SK-N-SH (cell line): Measurements from ENCODE around the gene COL23A1. TPM values are rescaled to one million over a fixed set of nuclear protein-coding genes. Genes with fewer than 3 reads are reported as not detected.

ENCODE experiments used
- CTCF ChIA-PET: fragments of 300-600, 350-600 bp; formaldehyde crosslinking; extraction: SDS; loops from one replicate; lab custom pipeline; 2021; lab: Yijun Ruan, JAX
- POLR2A ChIA-PET: fragments of 350-600 bp; sonication (Branson Sonifier 250); formaldehyde crosslinking; extraction: SDS; loops from one replicate; lab custom pipeline; 2020; ENCODE audit warnings: antibody characterized with exemption, inconsistent platforms; lab: Yijun Ruan, JAX
- DNase-seq: peaks from one replicate; pipeline ENCODE4 v3.0.0; 2012
- H2AFZ ChIP-seq: fragments of 200-600 bp; sonication (generic); 2 replicates; pipeline ENCODE4 v1.8.1; 2016; ENCODE audit warnings: antibody characterized with exemption, mild to moderate bottlenecking, low read depth
- H3F3A ChIP-seq: fragments of 200-600 bp; sonication (generic); replicated peaks from 2 replicates; pipeline ENCODE3; 2016; ENCODE audit warnings: antibody characterized with exemption, mild to moderate bottlenecking; ENCODE audit not compliant: insufficient read depth
- H3K27ac ChIP-seq, 2 experiments: fragments of 200-500 bp in 1 of 2; fragments of 200-600 bp in 1 of 2; sonication (Bioruptor generic) in 1 of 2; sonication (generic), shearing (Covaris generic) in 1 of 2; 2 replicates each; pipeline versions ENCODE4 v1.5.1 to v1.6.1; 2014 to 2016; ENCODE audit warnings: low read depth in 2 of 2, inconsistent platforms in 1 of 2, low read length in 1 of 2, mild to moderate bottlenecking in 1 of 2, mixed read lengths in 1 of 2
- H3K27me3 ChIP-seq: fragments of 200-600 bp; sonication (generic), shearing (Covaris generic); 2 replicates; pipeline ENCODE4 v1.6.1; 2016; ENCODE audit warnings: mixed run types; ENCODE audit not compliant: insufficient read depth
- H3K36me3 ChIP-seq, 2 experiments: fragments of 200-500 bp in 1 of 2; fragments of 200-600 bp in 1 of 2; sonication (Bioruptor generic) in 1 of 2; sonication (generic) in 1 of 2; replicated peaks in 1 of 2; 2 replicates each; pipeline versions ENCODE3 to v1.5.1; 2014 to 2016; ENCODE audit warnings: low read length in 1 of 2, mild to moderate bottlenecking in 1 of 2; ENCODE audit not compliant: insufficient read depth in 2 of 2, control insufficient read depth in 1 of 2
- H3K4me1 ChIP-seq, 2 experiments: fragments of 200-500 bp in 1 of 2; fragments of 200-600 bp in 1 of 2; sonication (Bioruptor generic) in 1 of 2; sonication (generic), shearing (Covaris generic) in 1 of 2; 2 replicates each; pipeline versions ENCODE4 v1.5.1 to v1.6.1; 2014 to 2016; ENCODE audit warnings: low read depth in 1 of 2, low read length in 1 of 2, mixed run types in 1 of 2; ENCODE audit not compliant: insufficient read depth in 2 of 2, control insufficient read depth in 1 of 2
- H3K4me2 ChIP-seq: fragments of 200-600 bp; sonication (generic), shearing (Covaris generic); 2 replicates; pipeline ENCODE4 v1.6.1; 2017; ENCODE audit warnings: mixed run types
- H3K4me3 ChIP-seq, 2 experiments: fragments of 200-500 bp in 1 of 2; fragments of 200-600 bp in 1 of 2; sonication (Bioruptor generic) in 1 of 2; sonication (generic), shearing (Covaris generic) in 1 of 2; 2 replicates each; pipeline versions ENCODE4 v1.5.1 to v1.8.1; 2014 to 2016; ENCODE audit warnings: low read depth in 2 of 2, inconsistent platforms in 1 of 2, low read length in 1 of 2, mild to moderate bottlenecking in 1 of 2, mixed read lengths in 1 of 2, moderate library complexity in 1 of 2
- H3K79me2 ChIP-seq: fragments of 200-600 bp; sonication (generic); 2 replicates; pipeline ENCODE4 v1.8.1; 2017; ENCODE audit warnings: mild to moderate bottlenecking; ENCODE audit not compliant: insufficient read depth
- H3K9ac ChIP-seq: fragments of 200-600 bp; sonication (generic); 2 replicates; pipeline ENCODE4 v1.6.1; 2017; ENCODE audit warnings: mixed run types
- H3K9me2 ChIP-seq: fragments of 200-600 bp; sonication (generic); 2 replicates; pipeline ENCODE4 v1.6.1; 2017; ENCODE audit warnings: mixed run types
- H3K9me3 ChIP-seq: fragments of 200-600 bp; sonication (generic); 2 replicates; pipeline ENCODE4 v1.6.1; 2017; ENCODE audit warnings: mixed run types, mild to moderate bottlenecking, moderate library complexity
- H4K20me1 ChIP-seq: fragments of 200-600 bp; sonication (generic); 2 replicates; pipeline ENCODE4 v1.6.1; 2017; ENCODE audit warnings: mild to moderate bottlenecking, mixed run types; ENCODE audit not compliant: insufficient read depth
- CHD2 ChIP-seq: fragments of 150-350 bp; IDR thresholded peaks from 2 replicates; pipeline ENCODE4 v1.6.1; 2018; ENCODE audit warnings: low read length; ENCODE audit not compliant: partially characterized antibody
- CTCF ChIP-seq: fragments of 200-600 bp; sonication (generic); IDR thresholded peaks from 2 replicates; pipeline ENCODE4 v1.6.1; 2017; ENCODE audit warnings: antibody characterized with exemption, mild to moderate bottlenecking, moderate library complexity
- EZH2phosphoT487 ChIP-seq: fragments of 200-600 bp; sonication (generic); IDR thresholded peaks from 2 replicates; pipeline ENCODE4 v1.6.1; 2017; ENCODE audit warnings: low read depth, mixed run types, mild to moderate bottlenecking, antibody characterized with exemption, moderate library complexity, borderline replicate concordance
- FOXJ3 ChIP-seq: sonication (generic); formaldehyde crosslinking; IDR thresholded peaks from 2 replicates; pipeline ENCODE4 v1.5.1; 2020; ENCODE audit warnings: mild to moderate bottlenecking, missing genetic modification reagents
- FOXM1 ChIP-seq: IDR thresholded peaks from 2 replicates; pipeline ENCODE4 v1.4.0; 2012; ENCODE audit warnings: low read depth, mild to moderate bottlenecking
- GATA2 ChIP-seq: sonication (generic); formaldehyde crosslinking; IDR thresholded peaks from 2 replicates; pipeline ENCODE4 v1.5.0; 2020; ENCODE audit warnings: mild to moderate bottlenecking, missing genetic modification reagents
- MEF2A ChIP-seq: IDR thresholded peaks from 2 replicates; pipeline ENCODE4 v1.4.0; 2012; ENCODE audit warnings: low read depth, borderline replicate concordance
- NFIC ChIP-seq: IDR thresholded peaks from 2 replicates; pipeline ENCODE4 v1.4.0; 2012; ENCODE audit warnings: borderline replicate concordance
- NRF1 ChIP-seq: IDR thresholded peaks from 2 replicates; pipeline ENCODE4 v1.6.1; 2012; ENCODE audit warnings: low read depth, mild to moderate bottlenecking, low read length
- RAD21 ChIP-seq: IDR thresholded peaks from 2 replicates; pipeline ENCODE4 v1.6.1; 2012; ENCODE audit warnings: mild to moderate bottlenecking, low read length
- RXRA ChIP-seq: IDR thresholded peaks from 2 replicates; pipeline ENCODE4 v1.4.0; 2012; ENCODE audit warnings: low read depth, mild to moderate bottlenecking, borderline replicate concordance
- SIN3A ChIP-seq: IDR thresholded peaks from 2 replicates; pipeline ENCODE4 v1.6.1; 2012; ENCODE audit warnings: low read depth, mild to moderate bottlenecking, low read length, moderate library complexity, borderline replicate concordance
- SMC3 ChIP-seq: IDR thresholded peaks from 2 replicates; pipeline ENCODE4 v1.6.1; 2012; ENCODE audit warnings: low read depth, low read length, improper control_type of control experiment
- TCF12 ChIP-seq: IDR thresholded peaks from 2 replicates; pipeline ENCODE4 v1.4.0; 2012
- USF2 ChIP-seq: fragments of 150-350 bp; IDR thresholded peaks from 2 replicates; pipeline ENCODE4 v1.6.1; 2017; ENCODE audit warnings: antibody characterized with exemption, low read length, low read depth, borderline replicate concordance
- WGBS: methylation state at CpG from one replicate; pipeline ENCODE4 v1.1.6; 2017; ENCODE audit warnings: low lambda C conversion rate; 5-methylcytosine and 5-hydroxymethylcytosine counted together
- polyA plus RNA-seq, 3 experiments: library from polyadenylated mRNA; depleted of rRNA; stranded (reverse); fragments of >200 nt; gene quantifications; 2 replicates each; pipeline ENCODE4 v1.2.3, GENCODE V29; 2012
- TF ChIP-seq, protein P1 (sequence below): IDR thresholded peaks from 2 replicates; pipeline ENCODE4; 2012

COL23A1 gene
- polyA plus RNA-seq, 1 of the 3 experiments (the other 2 are of a cell fraction), result 0.10 TPM

DNA sequence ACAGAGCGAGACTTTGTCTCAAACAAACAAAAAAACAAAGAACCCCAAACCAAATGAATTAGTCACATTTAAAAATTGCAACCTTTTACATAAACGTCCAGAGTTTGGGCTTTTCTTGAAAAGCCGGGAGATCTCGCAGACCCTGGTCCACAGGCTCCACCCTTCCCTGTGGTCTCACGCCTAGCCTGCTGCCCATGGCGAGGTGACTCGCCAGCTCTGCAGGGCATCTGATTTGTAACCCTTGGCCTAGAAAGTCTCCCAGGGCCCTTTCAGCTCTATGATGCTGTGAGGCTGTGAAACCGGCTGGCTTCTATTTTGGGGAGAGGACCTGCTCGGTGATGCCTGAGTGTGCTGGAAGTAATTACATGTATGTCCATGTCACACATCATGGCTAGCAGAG, 312.8 kb downstream of the COL23A1 start:
- H3K4me3 ChIP-seq, result no peak overlapping the region
- H3K79me2 ChIP-seq, result no peaks in the 10 kb centered on the region
- H3K9me3 ChIP-seq, result no peaks in the 10 kb centered on the region
- no peak for DNase-seq
- H2AFZ ChIP-seq, result no peak overlapping the region
- WGBS, result 30% methylated on average over 6 of the region's 9 CpGs
- no peaks in the 10 kb centered on the region for H3K27me3 ChIP-seq
- TF ChIP-seq GATA2 (CRISPR knock-in tag), result no peak
- TF ChIP-seq RXRA, result no peak
- TF ChIP-seq FOXM1, result no peak
- no peak for TF ChIP-seq MEF2A
- no peak for TF ChIP-seq NFIC
- TF ChIP-seq FOXJ3 (CRISPR knock-in tag), result no peak
- TF ChIP-seq USF2, result no peak
- TF ChIP-seq CHD2, result no peak
- TF ChIP-seq NRF1, result no peak
- TF ChIP-seq, protein P1, sequence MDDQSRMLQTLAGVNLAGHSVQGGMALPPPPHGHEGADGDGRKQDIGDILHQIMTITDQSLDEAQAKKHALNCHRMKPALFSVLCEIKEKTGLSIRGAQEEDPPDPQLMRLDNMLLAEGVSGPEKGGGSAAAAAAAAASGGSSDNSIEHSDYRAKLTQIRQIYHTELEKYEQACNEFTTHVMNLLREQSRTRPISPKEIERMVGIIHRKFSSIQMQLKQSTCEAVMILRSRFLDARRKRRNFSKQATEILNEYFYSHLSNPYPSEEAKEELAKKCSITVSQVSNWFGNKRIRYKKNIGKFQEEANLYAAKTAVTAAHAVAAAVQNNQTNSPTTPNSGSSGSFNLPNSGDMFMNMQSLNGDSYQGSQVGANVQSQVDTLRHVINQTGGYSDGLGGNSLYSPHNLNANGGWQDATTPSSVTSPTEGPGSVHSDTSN, result no peak
- no peak for TF ChIP-seq CTCF
- no peak for TF ChIP-seq TCF12
- no peak for TF ChIP-seq SIN3A
- no peak for TF ChIP-seq RAD21
- TF ChIP-seq SMC3, result no peak
- TF ChIP-seq EZH2phosphoT487, result no peak
- H3K27ac ChIP-seq, result no peak overlapping the region
- H3K36me3 ChIP-seq, result no peaks in the 10 kb centered on the region
- H3K4me2 ChIP-seq, result no peak overlapping the region
- no peaks in the 10 kb centered on the region for H4K20me1 ChIP-seq
- H3K9me2 ChIP-seq, result no peaks in the 10 kb centered on the region
- no peak overlapping the region for H3K9ac ChIP-seq
- CTCF ChIA-PET, result interaction anchor here (1.0 to 13.7 kb wide), 5 partner anchors 12 to 314 kb away, joined by 3 to 265 read pairs (median 3); partner anchors contain the start of gene COL23A1
- no peaks in the 10 kb centered on the region for H3F3A ChIP-seq
- POLR2A ChIA-PET, result interaction anchor here (1.2 kb wide), 1 partner anchor 313 kb away, joined by 4 read pairs; the partner anchor contains the start of gene COL23A1
- peaks cover 0 to 28% of the 10 kb centered on the region in 2 experiments; a peak in 1 of 4 replicates for H3K4me1 ChIP-seq
